HG03039 (cell line): ENCODE results near the gene SLX1A.
A peak's percentile ranks its signal among the peaks of the same experiment; 100 is the strongest.
"Not testable (repeated sequence)": the region's sequence is repeated elsewhere in the genome, so short reads cannot be mapped to it uniquely, and the experiment has no call there.

ENCODE experiments used
- ATAC-seq: cut with Tn5 transposase; IDR thresholded peaks from one replicate; pipeline ENCODE4 v1.9.1; 2021; ENCODE audit warnings: mild to moderate bottlenecking, moderate library complexity; ENCODE audit not compliant: unreplicated experiment

Gene SLX1A

GRCh38 chr16:30184096-30184890 is 9.4 kb upstream of the SLX1A start:
- peak; percentile 5 for ATAC-seq

- no peak for ATAC-seq
Measured at GRCh38 chr16:30184891-30185682, 8.6 kb upstream of the SLX1A start.

- no peak for ATAC-seq
Measured at GRCh38 chr16:30185683-30186421, 7.8 kb upstream of the SLX1A start.

- ATAC-seq, result no peak
Measured at GRCh38 chr16:30186444-30186781, 7.3 kb upstream of the SLX1A start.

- no peak for ATAC-seq
Measured at GRCh38 chr16:30186782-30187555, 6.7 kb upstream of the SLX1A start.

GRCh38 chr16:30187556-30187865 is 6.2 kb upstream of the SLX1A start:
- ATAC-seq, result no peak

- no peak for ATAC-seq
Measured at GRCh38 chr16:30187971-30188561, 5.6 kb upstream of the SLX1A start.

GRCh38 chr16:30191158-30191557 is 2.5 kb upstream of the SLX1A start:
- not testable (repeated sequence) for ATAC-seq

- not testable (repeated sequence) for ATAC-seq
Measured at GRCh38 chr16:30193098-30193497, 577 bp upstream of the SLX1A start.

GRCh38 chr16:30194172-30194925 is 674 bp downstream of the SLX1A start:
- ATAC-seq, result peak; percentile 49

- not testable (repeated sequence) for ATAC-seq
Measured at GRCh38 chr16:30197001-30197400, 3.3 kb downstream of the SLX1A start.

GRCh38 chr16:30199049-30199448 is 5.4 kb downstream of the SLX1A start, which contains the start of gene SULT1A3:
Gene SULT1A3 (plus strand): TSS chr16:30199255. CDS start chr16:30200729, 1,474 bp downstream.
- ATAC-seq, result not testable (repeated sequence)

GRCh38 chr16:30199608-30200343 is 6.1 kb downstream of the SLX1A start:
- not testable (repeated sequence) for ATAC-seq

GRCh38 chr16:30205541-30206236 is 12.0 kb downstream of the SLX1A start:
- ATAC-seq, result not testable (repeated sequence)

GRCh38 chr16:30206252-30206651 is 12.6 kb downstream of the SLX1A start:
- not testable (repeated sequence) for ATAC-seq

- ATAC-seq, result not testable (repeated sequence)
Measured at GRCh38 chr16:30207063-30207704, 13.5 kb downstream of the SLX1A start.

- not testable (repeated sequence) for ATAC-seq
Measured at GRCh38 chr16:30209032-30209431, 15.4 kb downstream of the SLX1A start.

- not testable (repeated sequence) for ATAC-seq
Measured at GRCh38 chr16:30211414-30211813, 17.7 kb downstream of the SLX1A start.
